Astrocyte of the spinal cord (primary cell): ENCODE data around the gene CDY2A.
"Not testable (repeated sequence)": the region's sequence is repeated elsewhere in the genome, so short reads cannot be mapped to it uniquely, and the experiment has no call there.

Source experiments
- DNase-seq: peaks from one replicate; pipeline ENCODE4 v3.0.0; 2011; ENCODE audit warnings: low read depth, low spot score
- H3K4me3 ChIP-seq: 2 replicates; pipeline ENCODE4 v1.5.1; 2011; ENCODE audit warnings: low read depth, mild to moderate bottlenecking, low read length, moderate library complexity
- in situ Hi-C: cut with HindIII; loops from 2 replicates; pipeline ENCODE4 v1.10.0; 2017; ENCODE audit warnings: low sequenced_read_pairs

The CDY2A gene

DNA sequence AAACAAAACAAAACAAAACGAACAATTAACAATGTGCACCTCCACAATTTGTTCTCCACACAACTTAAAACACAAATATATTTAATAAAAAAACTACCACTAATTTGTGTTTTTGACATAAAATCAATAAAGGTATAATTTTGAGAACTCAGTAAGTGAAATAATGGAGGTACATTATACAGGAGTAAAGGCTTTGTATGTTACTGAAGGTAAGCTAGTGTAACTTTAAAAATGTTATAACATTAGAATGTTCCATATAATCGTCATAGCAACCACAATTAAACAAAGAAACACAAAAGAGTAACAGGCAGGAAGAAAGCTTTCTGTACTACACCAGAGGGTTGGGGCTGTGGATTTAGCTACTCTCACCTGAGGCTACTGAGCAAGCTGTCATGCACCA, at the start of gene CDY2A:
Gene CDY2A, plus strand, starts transcription at position 301 of the 400 bp plus-strand sequence. CDS start 328 bp downstream, outside the sequence.
- DNase-seq, in situ Hi-C loops, H3K4me3 ChIP-seq: not testable (repeated sequence)

DNA sequence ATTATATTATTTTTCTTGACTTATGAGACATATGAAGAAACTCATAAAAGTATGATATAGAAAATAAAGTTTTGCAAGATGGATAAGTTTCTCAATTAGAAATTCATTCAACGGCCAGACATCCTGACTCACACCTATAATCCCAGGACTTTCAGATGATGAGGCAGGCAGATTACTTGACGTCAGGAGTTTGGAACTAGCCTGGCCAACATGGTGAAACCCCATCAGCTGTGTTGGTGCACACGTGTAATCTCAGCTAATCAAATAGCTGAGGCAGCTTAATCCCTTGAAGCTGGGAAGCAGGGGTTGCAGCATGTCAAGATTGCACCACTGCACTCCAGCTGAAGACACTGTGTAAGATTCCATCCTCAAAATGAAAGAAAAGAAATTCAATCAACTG, 28.0 kb upstream of the CDY2A start:
- DNase-seq, in situ Hi-C loops, H3K4me3 ChIP-seq: not testable (repeated sequence)

GRCh38 chrY:17998266-17998665, 27.3 kb upstream of the CDY2A start:
- H3K4me3 ChIP-seq, in situ Hi-C loops, DNase-seq: not testable (repeated sequence)

DNA sequence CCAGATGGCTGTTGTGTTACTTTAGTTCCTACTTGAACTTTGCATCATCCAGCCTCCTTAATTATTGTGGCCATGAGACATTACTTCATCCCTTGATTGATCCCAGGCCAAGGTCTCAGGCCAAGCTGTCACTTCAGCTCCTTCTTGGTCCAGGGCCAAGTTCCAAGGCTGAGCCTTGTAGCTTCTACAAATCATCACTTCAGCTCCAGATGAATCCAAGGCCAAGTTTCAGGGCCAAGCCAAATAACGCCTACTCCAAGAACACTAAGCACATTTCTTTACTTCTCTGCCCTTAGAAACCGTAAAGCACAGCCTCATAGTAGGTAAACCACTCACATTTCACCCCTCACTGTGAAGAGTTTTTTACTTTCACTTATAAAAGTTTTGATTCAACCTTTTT, 1.7 kb upstream of the CDY2A start:
- DNase-seq, in situ Hi-C loops, H3K4me3 ChIP-seq: not testable (repeated sequence)

DNA sequence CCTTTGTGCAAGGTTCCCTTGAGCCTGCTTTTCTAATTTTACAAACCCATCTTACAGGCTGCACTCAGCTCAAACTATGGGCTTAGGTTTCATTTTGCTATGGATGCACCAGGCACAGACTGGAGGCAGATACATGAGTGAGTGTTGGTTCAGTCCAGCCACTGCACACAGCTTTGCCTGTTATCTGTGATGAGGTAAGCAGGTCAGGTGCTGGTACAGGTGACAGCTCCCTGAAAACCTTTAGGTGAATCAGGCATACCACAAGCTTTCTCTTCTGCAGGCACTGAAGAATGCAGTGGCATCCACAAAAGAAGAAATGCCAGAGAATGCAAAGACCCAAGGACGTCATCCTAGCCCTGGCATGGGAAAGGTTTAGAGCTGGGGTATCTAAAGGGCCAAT, 3.3 kb downstream of the CDY2A start:
- in situ Hi-C loops, DNase-seq, H3K4me3 ChIP-seq: not testable (repeated sequence)

DNA sequence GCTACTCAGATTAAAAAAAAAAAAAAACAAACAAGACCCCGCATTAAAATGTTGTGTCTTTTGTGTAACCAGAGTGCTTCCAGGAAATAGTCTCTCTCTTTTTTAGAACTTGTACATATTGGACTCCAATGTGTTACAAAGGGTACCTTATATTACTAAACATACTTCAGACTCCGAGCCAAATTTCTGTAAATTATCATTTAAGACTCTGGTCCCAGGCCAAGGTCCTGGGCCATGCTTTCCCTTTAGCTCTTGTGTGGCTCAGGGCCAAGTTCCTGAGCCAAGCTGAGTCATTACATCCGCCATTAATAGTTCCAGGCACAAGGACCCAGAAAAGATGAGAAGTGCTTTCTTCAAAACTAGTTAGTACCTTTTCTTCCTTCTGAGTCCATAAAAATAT, 4.6 kb downstream of the CDY2A start:
- in situ Hi-C loops, DNase-seq, H3K4me3 ChIP-seq: not testable (repeated sequence)

GRCh38 chrY:18034100-18034814, 8.7 kb downstream of the CDY2A start:
- H3K4me3 ChIP-seq, in situ Hi-C loops: not testable (repeated sequence)

DNA sequence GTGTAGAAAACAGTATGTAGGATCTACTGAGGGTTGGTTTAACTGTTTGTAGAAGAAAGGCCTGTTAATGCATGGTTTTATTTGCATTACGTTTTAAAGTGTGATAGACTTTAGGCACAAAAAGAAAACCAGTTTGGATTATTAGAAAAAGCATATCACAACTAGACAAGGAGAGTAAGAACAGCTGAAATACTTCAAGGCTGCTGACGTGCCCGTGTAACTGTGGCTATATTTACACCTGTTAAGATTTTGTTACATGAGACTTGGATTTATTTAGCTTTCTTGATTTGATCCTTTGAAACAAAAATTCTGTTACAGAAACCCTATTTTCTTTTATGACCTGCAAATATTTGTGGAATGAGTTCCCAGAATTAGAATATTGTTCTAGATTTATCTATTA, 9.3 kb downstream of the CDY2A start:
- DNase-seq, H3K4me3 ChIP-seq, in situ Hi-C loops: not testable (repeated sequence)

More at GRCh38 chrY:18034100-18034814, 8.7 kb downstream of the CDY2A start:
- DNase-seq: not testable (repeated sequence)

GRCh38 chrY:18044990-18045389, 19.4 kb downstream of the CDY2A start:
- in situ Hi-C loops, H3K4me3 ChIP-seq, DNase-seq: not testable (repeated sequence)

DNA sequence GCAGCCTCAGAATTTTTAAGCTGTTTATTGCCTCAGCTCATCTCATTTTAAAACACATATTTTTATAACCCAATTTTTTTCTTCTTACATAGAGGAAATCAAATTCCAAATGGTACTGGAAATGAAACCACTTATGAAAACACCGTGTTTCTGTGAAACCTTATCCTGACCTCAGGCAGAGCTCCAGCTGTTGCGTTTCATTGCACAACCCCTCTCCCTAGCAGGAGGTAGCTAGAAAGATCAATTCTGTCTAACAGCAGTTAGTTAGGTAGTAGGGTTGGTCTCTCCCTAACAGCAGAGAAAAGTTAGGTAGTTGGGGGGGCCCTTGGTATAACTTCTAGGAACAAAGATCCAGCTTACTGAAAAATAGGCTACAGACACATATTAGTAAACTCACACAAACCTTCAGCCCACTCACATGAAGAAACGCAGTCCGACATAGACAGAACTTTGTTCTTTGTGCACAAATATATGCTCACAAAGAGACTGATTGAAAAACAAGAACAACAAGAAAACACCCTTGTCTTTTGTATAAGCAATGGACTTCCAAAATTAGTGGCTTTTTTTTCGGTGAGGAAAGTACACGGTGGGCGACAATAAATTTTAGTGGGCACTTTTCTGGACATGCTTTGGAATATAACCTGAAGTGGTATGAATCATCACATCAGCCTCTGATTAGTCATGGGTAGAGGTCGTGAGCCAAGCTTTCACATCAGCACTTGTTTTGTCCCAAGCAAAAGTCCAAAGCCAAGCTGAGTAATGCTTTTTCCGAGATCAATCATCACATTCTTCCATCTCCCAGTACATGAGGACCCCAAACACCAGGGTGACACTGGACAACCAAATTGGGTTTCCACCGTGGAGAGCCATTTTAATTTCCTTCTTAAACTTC, 22.8 kb downstream of the CDY2A start:
- DNase-seq, H3K4me3 ChIP-seq, in situ Hi-C loops: not testable (repeated sequence)

GRCh38 chrY:18049061-18049460, 23.5 kb downstream of the CDY2A start:
- DNase-seq, H3K4me3 ChIP-seq, in situ Hi-C loops: not testable (repeated sequence)

- H3K4me3 ChIP-seq, in situ Hi-C loops, DNase-seq: not testable (repeated sequence)
Measured at GRCh38 chrY:18056473-18056872, 30.9 kb downstream of the CDY2A start.

- DNase-seq, in situ Hi-C loops, H3K4me3 ChIP-seq: not testable (repeated sequence)
Measured at GRCh38 chrY:18073464-18073863, 47.9 kb downstream of the CDY2A start.
